ENCODE data around the gene TLK2.
"Not testable (repeated sequence)": the region's sequence is repeated elsewhere in the genome, so short reads cannot be mapped to it uniquely, and the experiment has no call there.

The TLK2 gene

GRCh38 chr17:62478424-62478879 lies at the start of gene TLK2:
Gene TLK2 (plus strand): TSS chr17:62478825. CDS start chr17:62481126, 2,301 bp downstream.
- DNase-seq = peak; percentile 80
- Histone ChIP-seq H2AFZ (ENCODE audit: low read length) (no peak within 1 kb of the TSS; the same call in 1 of the 2 replicates), H3K9me2 (replicated peaks; ENCODE audit: insufficient read depth, low read length) (no peaks in the 10 kb centered on the region), H3K79me2 (ENCODE audit: low read length) (peaks cover 49% of the 10 kb centered on the region), H3K4me1 (ENCODE audit: low read length) (no peaks in the 10 kb centered on the region; the same call in 1 of the 2 replicates), H3K27me3 (replicated peaks; ENCODE audit: insufficient read depth, low read length) (no peaks in the 10 kb centered on the region), H3F3A (ENCODE audit: insufficient read depth, low read length) (no peaks in the 10 kb centered on the region), H3K9me3 (replicated peaks; ENCODE audit: insufficient read depth, low read length) (no peaks in the 10 kb centered on the region), H3K27ac (ENCODE audit: low read length) (peak within 1 kb of the TSS; percentile 58; the same call in 1 of the 2 replicates), H3K36me3 (replicated peaks; ENCODE audit: insufficient read depth, low read length) (no peaks in the 10 kb centered on the region), H3K4me2 (ENCODE audit: low read depth, low read length) (peak within 1 kb of the TSS; percentile 76; the same call in 1 of the 2 replicates), H4K20me1 (ENCODE audit: insufficient read depth, low read length) (no peaks in the 10 kb centered on the region), H3K9ac (ENCODE audit: low read length) (peak within 1 kb of the TSS; percentile 78), H3K4me3 (ENCODE audit: low read length) (peak within 1 kb of the TSS; percentile 82)
- TF ChIP-seq CTCF (IDR thresholded peaks at IDR 0.05; ENCODE audit: low read length) (no peak), EZH2 (optimal IDR thresholded peaks at IDR 0.05; ENCODE audit: low read depth, low read length) (no peak), EZH2phosphoT487 (IDR thresholded peaks at IDR 0.05; ENCODE audit: low read length) (no peak)

GRCh38 chr17:62435251-62435650 lies 43.4 kb upstream of the TLK2 start:
- H3F3A ChIP-seq (ENCODE audit: insufficient read depth, low read length); DNase-seq; H3K9ac ChIP-seq (ENCODE audit: low read length); H3K27me3 ChIP-seq (replicated peaks; ENCODE audit: insufficient read depth, low read length); H3K79me2 ChIP-seq (ENCODE audit: low read length); H3K36me3 ChIP-seq (replicated peaks; ENCODE audit: insufficient read depth, low read length); H3K27ac ChIP-seq (ENCODE audit: low read length); H3K4me2 ChIP-seq (ENCODE audit: low read depth, low read length); H3K9me3 ChIP-seq (replicated peaks; ENCODE audit: insufficient read depth, low read length); H4K20me1 ChIP-seq (ENCODE audit: insufficient read depth, low read length); H3K4me3 ChIP-seq (ENCODE audit: low read length); H3K9me2 ChIP-seq (replicated peaks; ENCODE audit: insufficient read depth, low read length); H3K4me1 ChIP-seq (ENCODE audit: low read length); H2AFZ ChIP-seq (ENCODE audit: low read length): not testable (repeated sequence)

GRCh38 chr17:62441181-62441580 lies 37.4 kb upstream of the TLK2 start:
- not testable (repeated sequence) for DNase-seq; H3K4me1 ChIP-seq (ENCODE audit: low read length); H3K4me3 ChIP-seq (ENCODE audit: low read length); H2AFZ ChIP-seq (ENCODE audit: low read length); H3K9me3 ChIP-seq (replicated peaks; ENCODE audit: insufficient read depth, low read length); H4K20me1 ChIP-seq (ENCODE audit: insufficient read depth, low read length); H3K9ac ChIP-seq (ENCODE audit: low read length); H3K36me3 ChIP-seq (replicated peaks; ENCODE audit: insufficient read depth, low read length); H3K27ac ChIP-seq (ENCODE audit: low read length); H3F3A ChIP-seq (ENCODE audit: insufficient read depth, low read length); H3K27me3 ChIP-seq (replicated peaks; ENCODE audit: insufficient read depth, low read length); H3K9me2 ChIP-seq (replicated peaks; ENCODE audit: insufficient read depth, low read length); H3K79me2 ChIP-seq (ENCODE audit: low read length); H3K4me2 ChIP-seq (ENCODE audit: low read depth, low read length)

- no peaks in the 10 kb centered on the region for H3K79me2 ChIP-seq (ENCODE audit: low read length)
- no peaks in the 10 kb centered on the region for H4K20me1 ChIP-seq (ENCODE audit: insufficient read depth, low read length)
- no peaks in the 10 kb centered on the region for H3K9me3 ChIP-seq (replicated peaks; ENCODE audit: insufficient read depth, low read length)
- H3K27ac ChIP-seq (ENCODE audit: low read length) = no peak overlapping the region
- H3K4me3 ChIP-seq (ENCODE audit: low read length) = no peak overlapping the region
- no peaks in the 10 kb centered on the region for H3K4me1 ChIP-seq (ENCODE audit: low read length)
- no peaks in the 10 kb centered on the region for H3K9me2 ChIP-seq (replicated peaks; ENCODE audit: insufficient read depth, low read length)
- no peak overlapping the region for H2AFZ ChIP-seq (ENCODE audit: low read length)
- TF ChIP-seq EZH2phosphoT487 (IDR thresholded peaks at IDR 0.05; ENCODE audit: low read length) = no peak
- no peak for TF ChIP-seq CTCF (IDR thresholded peaks at IDR 0.05; ENCODE audit: low read length)
- no peak for TF ChIP-seq EZH2 (optimal IDR thresholded peaks at IDR 0.05; ENCODE audit: low read depth, low read length)
- no peak overlapping the region for H3K9ac ChIP-seq (ENCODE audit: low read length)
- H3K27me3 ChIP-seq (replicated peaks; ENCODE audit: insufficient read depth, low read length) = no peaks in the 10 kb centered on the region
- DNase-seq = no peak
- H3F3A ChIP-seq (ENCODE audit: insufficient read depth, low read length) = no peaks in the 10 kb centered on the region
- no peak overlapping the region for H3K4me2 ChIP-seq (ENCODE audit: low read depth, low read length)
- H3K36me3 ChIP-seq (replicated peaks; ENCODE audit: insufficient read depth, low read length) = peaks cover 3% of the 10 kb centered on the region; the same call in 1 of the 2 replicates
Observed at GRCh38 chr17:62444063-62444462, 34.6 kb upstream of the TLK2 start.

GRCh38 chr17:62445791-62446190 lies 32.8 kb upstream of the TLK2 start:
- not testable (repeated sequence) for H3K36me3 ChIP-seq (replicated peaks; ENCODE audit: insufficient read depth, low read length); H3K9me3 ChIP-seq (replicated peaks; ENCODE audit: insufficient read depth, low read length); H3K4me2 ChIP-seq (ENCODE audit: low read depth, low read length); H3K9ac ChIP-seq (ENCODE audit: low read length); H3K4me3 ChIP-seq (ENCODE audit: low read length); H4K20me1 ChIP-seq (ENCODE audit: insufficient read depth, low read length); H3K27me3 ChIP-seq (replicated peaks; ENCODE audit: insufficient read depth, low read length); H3K4me1 ChIP-seq (ENCODE audit: low read length); H3K27ac ChIP-seq (ENCODE audit: low read length); H3F3A ChIP-seq (ENCODE audit: insufficient read depth, low read length); DNase-seq; H3K79me2 ChIP-seq (ENCODE audit: low read length); H3K9me2 ChIP-seq (replicated peaks; ENCODE audit: insufficient read depth, low read length); H2AFZ ChIP-seq (ENCODE audit: low read length)

- Histone ChIP-seq H3F3A (ENCODE audit: insufficient read depth, low read length) (peaks cover 13% of the 10 kb centered on the region), H3K4me1 (ENCODE audit: low read length) (peaks cover 18% of the 10 kb centered on the region; the same call in 1 of the 2 replicates)
- not testable (repeated sequence) for H3K9me3 ChIP-seq (replicated peaks; ENCODE audit: insufficient read depth, low read length); DNase-seq; H3K79me2 ChIP-seq (ENCODE audit: low read length); H3K36me3 ChIP-seq (replicated peaks; ENCODE audit: insufficient read depth, low read length); H3K27ac ChIP-seq (ENCODE audit: low read length); H3K9ac ChIP-seq (ENCODE audit: low read length); H2AFZ ChIP-seq (ENCODE audit: low read length); H3K27me3 ChIP-seq (replicated peaks; ENCODE audit: insufficient read depth, low read length); H4K20me1 ChIP-seq (ENCODE audit: insufficient read depth, low read length); H3K4me2 ChIP-seq (ENCODE audit: low read depth, low read length); H3K9me2 ChIP-seq (replicated peaks; ENCODE audit: insufficient read depth, low read length); H3K4me3 ChIP-seq (ENCODE audit: low read length)
Observed at GRCh38 chr17:62452195-62452594, 26.4 kb upstream of the TLK2 start.
